NCI-H2196 treated with DMSO at 0.1 percent for 48 hours (cell line): ENCODE measurements around the gene SYNPO.

Source experiments
- DNase-seq: peaks from one replicate; lab custom pipeline; 2025; ENCODE audit not compliant: unreplicated experiment; lab: John Stamatoyannopoulos, UW

The SYNPO gene

DNA sequence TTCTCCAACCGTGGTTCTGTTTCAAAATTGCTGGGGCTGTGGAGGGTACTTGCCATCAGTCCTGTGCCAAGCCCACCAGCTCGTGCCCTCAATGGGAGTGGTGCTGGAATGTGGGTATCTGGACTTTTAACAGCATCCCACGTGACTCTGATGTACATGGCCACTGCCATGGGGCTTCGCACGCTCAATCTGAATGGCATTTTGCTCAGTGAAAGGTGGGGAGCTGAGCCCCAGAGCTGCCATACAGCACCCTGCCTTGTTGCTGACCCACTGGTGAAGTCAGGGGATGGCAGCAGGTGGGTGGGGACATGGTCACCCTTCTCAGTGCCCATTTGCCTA lies 16.6 kb upstream of the SYNPO start:
- no peak for DNase-seq

- DNase-seq: no peak
Measured at GRCh38 chr5:150624334-150625163, 15.9 kb upstream of the SYNPO start.

GRCh38 chr5:150625164-150625535 lies 15.3 kb upstream of the SYNPO start:
- DNase-seq: no peak

DNA sequence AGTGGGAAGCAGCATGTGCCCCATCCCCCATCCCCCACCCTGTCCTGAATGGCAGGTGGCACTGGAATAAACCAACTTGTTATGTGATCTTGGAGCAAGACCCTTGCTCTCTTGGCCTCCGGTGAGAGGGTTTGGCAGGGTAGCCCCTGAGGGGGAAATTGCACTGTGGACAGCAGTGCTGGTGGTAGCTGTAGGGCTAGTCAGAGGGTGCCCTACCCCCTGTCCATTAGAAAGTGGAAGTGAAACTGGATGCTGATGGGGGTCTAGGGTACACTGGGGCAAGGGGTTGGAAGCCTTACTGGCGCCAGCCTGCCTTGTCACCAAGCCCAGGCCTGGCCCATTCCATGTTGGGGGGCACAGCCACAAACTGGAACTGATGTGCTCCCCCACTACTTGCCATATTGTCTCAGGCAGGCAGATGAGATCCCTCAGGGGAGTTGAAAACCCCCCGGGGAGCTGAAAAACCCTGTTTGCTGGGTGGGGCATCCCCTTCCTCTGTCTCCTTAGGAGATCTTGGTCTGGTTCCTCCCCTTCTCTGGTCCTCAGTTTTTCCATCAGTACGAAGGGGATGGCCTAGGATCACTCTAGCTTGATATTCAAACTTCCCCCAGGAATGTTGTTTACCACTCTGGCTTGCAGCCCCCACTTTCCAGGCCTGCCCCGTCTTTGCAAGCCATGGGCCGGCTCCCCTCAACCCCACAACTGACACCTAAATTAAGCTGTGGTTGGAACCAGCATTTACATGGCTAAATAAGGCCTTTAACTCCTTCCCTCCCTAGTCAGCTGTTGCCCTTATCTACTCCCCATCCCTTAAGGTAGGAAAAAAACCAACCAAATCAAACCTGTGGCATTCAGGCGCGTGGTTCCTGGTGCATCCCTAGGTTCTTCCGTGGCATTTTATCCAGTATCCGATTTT lies 14.4 kb upstream of the SYNPO start:
- DNase-seq: no peak

DNA sequence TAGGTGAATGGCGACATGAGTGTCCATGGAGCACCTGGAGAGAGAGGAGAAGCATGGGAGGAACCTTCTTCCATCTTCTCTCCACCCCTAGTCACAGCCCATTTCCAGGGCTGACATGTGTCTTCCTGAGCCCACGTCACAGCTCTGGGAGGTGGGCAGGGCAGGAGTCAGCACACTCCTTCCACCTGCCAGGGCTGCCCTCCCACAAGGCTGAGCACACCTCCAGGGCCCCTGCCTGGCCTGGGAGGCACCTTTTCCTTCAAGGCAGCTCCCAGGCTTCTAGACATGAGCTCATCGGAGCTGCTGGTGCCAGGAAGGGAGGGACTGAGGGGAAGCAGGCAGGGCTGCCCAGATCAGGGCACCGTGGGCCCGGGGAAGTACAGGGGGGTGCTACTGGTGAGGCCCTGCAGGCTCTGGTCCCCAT lies 13.6 kb upstream of the SYNPO start:
- no peak for DNase-seq

GRCh38 chr5:150627731-150628545 lies 12.5 kb upstream of the SYNPO start:
- DNase-seq: no peak

GRCh38 chr5:150628936-150629485 lies 11.4 kb upstream of the SYNPO start:
- no peak for DNase-seq

DNA sequence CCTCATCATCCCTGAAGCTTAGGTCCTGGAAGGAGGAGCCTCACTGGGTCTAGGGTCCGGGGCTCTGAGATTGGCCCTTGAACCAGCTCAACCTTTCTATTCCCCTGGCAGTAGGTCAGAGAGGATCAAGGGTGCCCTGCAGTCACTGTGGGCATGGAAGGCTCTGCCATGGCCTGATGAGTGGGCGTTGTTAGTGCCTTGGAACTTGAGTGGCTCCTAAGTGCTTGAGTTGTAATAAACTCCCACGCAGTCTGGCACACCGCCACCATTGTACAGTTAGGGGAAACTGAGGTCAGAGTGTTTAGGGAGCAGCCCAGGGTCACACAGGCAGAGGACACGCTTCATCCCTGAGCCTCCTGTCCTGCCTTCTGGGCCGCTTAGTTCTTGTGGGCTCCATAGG lies 10.4 kb upstream of the SYNPO start:
- DNase-seq: no peak

GRCh38 chr5:150630461-150631325 lies 9.8 kb upstream of the SYNPO start:
- DNase-seq: no peak

DNA sequence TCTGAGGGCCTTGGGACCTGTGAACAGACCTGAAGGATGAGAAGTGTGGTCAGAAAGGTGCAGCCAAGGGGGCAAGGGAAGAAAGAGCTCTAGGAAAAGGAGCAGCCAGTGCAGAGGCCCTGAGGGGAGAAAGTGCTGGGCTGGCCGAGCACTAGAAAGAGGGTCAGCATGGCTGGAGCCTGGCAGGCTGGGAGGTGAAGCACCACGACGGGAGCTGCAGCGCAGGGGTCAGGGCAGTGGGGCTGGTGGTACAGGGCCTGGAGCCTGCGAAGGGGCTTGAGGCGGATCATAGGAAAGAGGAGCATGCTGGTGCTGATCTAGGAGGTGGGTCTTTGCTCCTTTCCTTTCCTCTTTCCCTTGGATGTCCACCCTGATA lies 9.1 kb upstream of the SYNPO start:
- no peak for DNase-seq

GRCh38 chr5:150632305-150633160 lies 7.9 kb upstream of the SYNPO start:
- DNase-seq: no peak

DNA sequence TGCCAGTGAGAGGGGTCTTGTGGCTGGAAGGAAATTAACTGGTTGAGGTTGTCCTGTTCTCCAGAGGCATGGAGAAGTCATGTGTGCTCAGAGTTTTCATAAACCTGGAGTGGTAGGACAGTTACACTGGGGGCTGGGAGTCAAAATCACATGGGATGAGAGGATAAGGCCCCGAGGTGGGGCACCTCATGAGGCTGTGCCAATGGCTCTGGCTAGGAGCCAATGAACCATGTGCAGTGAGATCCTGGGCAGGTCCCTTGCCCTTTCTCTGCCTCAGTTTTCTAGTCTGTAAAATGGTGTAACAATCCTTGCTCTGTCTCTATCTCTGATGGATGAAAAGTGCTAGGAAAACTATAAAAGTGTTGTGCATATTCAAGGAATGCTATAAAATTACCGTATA lies 7.0 kb upstream of the SYNPO start:
- no peak for DNase-seq

- no peak for DNase-seq
Measured at GRCh38 chr5:150636391-150637244, 3.8 kb upstream of the SYNPO start.

DNA sequence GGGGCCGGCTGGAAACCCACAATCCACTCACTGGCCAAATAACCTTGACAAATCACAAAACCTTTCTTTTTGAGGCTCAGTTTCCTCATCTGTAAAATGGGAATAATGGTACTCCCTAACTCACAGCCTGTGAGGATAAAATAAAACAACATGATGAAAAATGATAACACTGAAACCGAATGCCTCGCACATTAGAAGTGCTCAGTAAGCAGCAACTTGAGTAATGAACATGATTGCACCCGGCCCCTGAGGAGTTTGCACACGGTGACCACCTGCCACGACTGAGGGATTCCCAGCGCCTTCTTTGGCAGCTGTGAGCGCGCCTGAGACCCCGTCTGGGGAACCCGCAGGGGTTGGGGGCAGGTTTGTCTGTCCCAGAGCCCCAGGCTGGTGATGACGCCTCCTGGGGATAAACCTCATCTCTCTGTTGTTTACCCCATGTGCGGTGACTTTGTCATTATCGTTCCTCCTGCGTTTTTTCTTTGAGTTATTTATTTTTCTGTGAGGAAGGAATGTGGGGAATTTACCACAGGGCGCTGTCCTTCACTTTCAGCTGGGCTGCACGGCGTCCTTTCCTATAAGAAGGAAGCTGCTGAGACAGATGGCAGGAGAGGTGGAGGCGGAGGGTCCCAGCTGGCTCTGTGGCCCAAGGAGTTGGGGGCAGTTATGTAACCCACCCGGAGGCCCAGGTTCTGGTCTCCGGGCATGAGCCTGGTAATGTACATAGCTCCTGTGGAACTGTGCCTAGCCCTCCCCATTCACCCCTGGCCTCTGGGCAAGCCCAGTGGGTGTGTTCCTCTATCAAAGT lies 3.0 kb upstream of the SYNPO start:
- DNase-seq: no peak

DNA sequence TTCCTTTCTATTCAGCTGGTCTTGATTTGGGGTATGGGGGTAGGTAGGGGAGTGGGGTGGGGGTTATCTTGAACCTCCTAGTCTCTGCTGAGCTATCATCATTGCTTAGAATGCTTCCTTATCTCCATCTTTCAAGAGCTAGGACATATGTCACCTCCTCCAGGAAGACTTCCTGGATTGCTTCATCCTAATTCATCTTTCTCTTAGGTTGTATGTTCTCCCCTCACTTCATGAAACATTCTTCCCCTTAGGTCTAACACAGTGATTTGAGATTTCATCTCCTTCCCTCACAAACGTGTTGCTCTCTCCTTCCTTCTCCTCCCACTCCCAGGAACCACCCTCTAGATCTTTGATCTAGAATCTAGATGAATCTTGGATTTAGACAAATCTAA lies 2.4 kb upstream of the SYNPO start:
- DNase-seq: no peak

- DNase-seq: no peak
Measured at GRCh38 chr5:150638488-150639376, 1.7 kb upstream of the SYNPO start.

DNA sequence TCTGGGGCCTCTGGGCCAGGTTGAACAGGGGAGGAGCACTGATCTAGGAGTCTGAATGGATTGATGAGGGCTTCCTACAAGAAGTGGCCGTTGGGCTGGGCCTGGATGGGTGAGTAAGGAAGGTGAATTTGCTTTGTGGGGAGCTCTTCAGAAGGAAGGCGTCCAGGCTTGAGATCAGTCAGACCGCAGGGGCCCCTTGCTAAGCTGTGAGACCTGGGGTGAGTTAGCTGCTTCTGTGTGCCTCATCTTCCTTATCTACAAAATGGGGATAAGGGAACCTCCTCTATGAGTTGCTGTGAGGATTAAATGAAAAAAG lies 1.1 kb upstream of the SYNPO start:
- DNase-seq: no peak
